ENCODE data around the gene SLC2A4RG. TPM values are rescaled to one million over a fixed set of nuclear protein-coding genes. Genes with fewer than 3 reads are reported as not detected.

Gene SLC2A4RG
- total and polyA plus RNA-seq, 2 of the 4 experiments (the other 2 are of a cell fraction) = 5.0 to 50.3 TPM

GRCh38 chr20:63702751-63703470 is 36.7 kb upstream of the SLC2A4RG start:
- no peak overlapping the region for H2BK120ac ChIP-seq (ENCODE audit: low read depth, low read length)
- no peak for DNase-seq
- 87% methylated on average over 8 of the region's 13 CpGs; no CpG with 5 or more reads in 1 of the 2 experiments for WGBS, 2 experiments (ENCODE audit: extremely low coverage in 2 of 2, insufficient read length in 1 of 2)
- H3K4me2 ChIP-seq (ENCODE audit: low read depth, low read length) = no peak overlapping the region
- TF ChIP-seq BHLHE40 (IDR thresholded peaks at IDR 0.05; ENCODE audit: low read depth, low read length) (no peak), FOS (IDR thresholded peaks at IDR 0.05; ENCODE audit: low read depth, low read length) (no peak), RFX5 (IDR thresholded peaks at IDR 0.05; ENCODE audit: low read depth, low read length) (no peak), MAFK (IDR thresholded peaks at IDR 0.05; ENCODE audit: low read depth, low read length) (no peak)
- H2BK5ac ChIP-seq (ENCODE audit: low read depth, low read length, poor library complexity, severe bottlenecking) = no peak overlapping the region
- peaks cover 24% of the 10 kb centered on the region for H3K4me1 ChIP-seq (ENCODE audit: control insufficient read depth, insufficient read depth, low read length)
- no peaks in the 10 kb centered on the region for H3K9me3 ChIP-seq (ENCODE audit: control insufficient read depth, insufficient read depth, low read length)
- H4K5ac ChIP-seq (ENCODE audit: low read depth, low read length) = no peak overlapping the region
- dilution Hi-C loops (cut with HindIII; ENCODE audit: low sequenced_read_pairs, unreplicated experiment) (no loop called here), intact Hi-C loops (cut with micrococcal nuclease) (no loop called here), in situ Hi-C loops (cut with MboI; ENCODE audit: low sequenced_read_pairs) (loop anchor here (10.0 kb wide), 1 partner anchor 162 kb away; the partner anchor contains the start of genes ABHD16B and TPD52L2)
- no peaks in the 10 kb centered on the region for H3K9me1 ChIP-seq (ENCODE audit: insufficient read depth, low read length)
- H3K27me3 ChIP-seq (ENCODE audit: control insufficient read depth, insufficient read depth, low read length) = no peaks in the 10 kb centered on the region
- no peak overlapping the region for H2BK20ac ChIP-seq (ENCODE audit: low read depth, low read length)
- no peak overlapping the region for H3K27ac ChIP-seq (ENCODE audit: insufficient read depth, low read length)
- no peak overlapping the region for H3K14ac ChIP-seq (replicated peaks; ENCODE audit: low read depth, low read length)
- H3K4ac ChIP-seq (ENCODE audit: low read depth, low read length) = no peak overlapping the region; the same call in 1 of the 2 replicates
- no peak overlapping the region for H4K8ac ChIP-seq (ENCODE audit: low read depth in 2 of 2, low read length in 2 of 2)
- H3K9ac ChIP-seq (ENCODE audit: low read depth, low read length) = no peak overlapping the region
- POLR2A ChIA-PET (ENCODE audit: unreplicated experiment) = no interaction called here
- H3K23ac ChIP-seq (ENCODE audit: low read depth, low read length) = no peak overlapping the region
- H3K56ac ChIP-seq (ENCODE audit: extremely low read depth, insufficient read depth, low read length) = no peak overlapping the region
- H2AFZ ChIP-seq (replicated peaks; ENCODE audit: low read length, poor library complexity) = peak overlapping the region; percentile 8
- H2AK5ac ChIP-seq (ENCODE audit: low read depth, low read length) = no peak overlapping the region
- H4K20me1 ChIP-seq (ENCODE audit: insufficient read depth, low read length) = no peaks in the 10 kb centered on the region
- no TSS peak for BruUV-seq (replicated peaks)
- no peak overlapping the region for H2AK9ac ChIP-seq (replicated peaks; ENCODE audit: low read depth, low read length, poor library complexity)
- no peak for ATAC-seq (ENCODE audit: low read depth)
- H3K36me3 ChIP-seq (ENCODE audit: control insufficient read depth, insufficient read depth, low read length) = peaks cover 29% of the 10 kb centered on the region
- no peak overlapping the region for H3K18ac ChIP-seq (ENCODE audit: low read depth, low read length)
- H3K4me3 ChIP-seq (ENCODE audit: insufficient read depth, low read depth, low read length) = no peak overlapping the region
- peaks cover 22 to 75% of the 10 kb centered on the region in 2 experiments for H3K79me1 ChIP-seq (ENCODE audit: low read depth in 1 of 2, low read length in 2 of 2)
- H4K91ac ChIP-seq (ENCODE audit: insufficient read depth, low read depth, low read length) = no peak overlapping the region
- no peak overlapping the region for H2BK15ac ChIP-seq (ENCODE audit: low read depth, low read length)
- CTCF ChIA-PET = no interaction called here

All from IMR-90 (cell line).